HEK293 (cell line): ENCODE data around the gene TCP11.

Experiments used
- CTCF ChIA-PET: fragments of 350-600 bp; formaldehyde crosslinking; extraction: SDS; loops from one replicate; lab custom pipeline; 2021; ENCODE audit warnings: antibody characterized with exemption; lab: Yijun Ruan, JAX
- POLR2A ChIA-PET: fragments of 300-600 bp; formaldehyde crosslinking; extraction: SDS; loops from one replicate; lab custom pipeline; 2020; ENCODE audit warnings: antibody characterized with exemption, inconsistent platforms; lab: Yijun Ruan, JAX
- H3K27ac ChIP-seq: fragments of 200-500 bp; sonication (Bioruptor generic); 2 replicates; pipeline ENCODE4 v1.5.1; 2014; ENCODE audit warnings: low read depth, low read length, control low read depth, inconsistent platforms; ENCODE audit errors: extremely low read depth
- H3K36me3 ChIP-seq, 2 experiments: fragments of 200-500 bp in 1 of 2; sonication (Bioruptor generic) in 1 of 2; 1 replicate in 1 of 2; 2 replicates in 1 of 2; pipeline ENCODE4 v1.5.1; 2014 to 2017; ENCODE audit warnings: inconsistent platforms in 2 of 2, low read length in 2 of 2; ENCODE audit not compliant: control insufficient read depth in 2 of 2, insufficient read depth in 1 of 2
- H3K4me1 ChIP-seq: fragments of 200-500 bp; sonication (Bioruptor generic); 2 replicates; pipeline ENCODE4 v1.5.1; 2014; ENCODE audit warnings: mild to moderate bottlenecking, low read length, inconsistent platforms; ENCODE audit not compliant: control insufficient read depth, insufficient read depth
- H3K4me3 ChIP-seq: 2 replicates; pipeline ENCODE4 v1.5.1; 2011; ENCODE audit warnings: low read depth, mild to moderate bottlenecking, control low read depth, low read length, moderate library complexity
- H3K9me3 ChIP-seq: fragments of 200-500 bp; sonication (Bioruptor generic); 2 replicates; pipeline ENCODE4 v1.5.1; 2014; ENCODE audit warnings: low read depth, low read length, inconsistent platforms; ENCODE audit not compliant: control insufficient read depth, insufficient read depth
- KLF1 ChIP-seq: fragments of 450-650 bp; formaldehyde crosslinking; IDR thresholded peaks from 2 replicates; pipeline ENCODE4 v1.5.1; 2016; ENCODE audit warnings: missing biosample characterization, missing genetic modification characterization
- SCRT1 ChIP-seq: fragments of 450-650 bp; formaldehyde crosslinking; IDR thresholded peaks from 2 replicates; pipeline ENCODE4 v1.5.1; 2016; ENCODE audit warnings: missing biosample characterization, missing genetic modification characterization, borderline replicate concordance
- ZIC2 ChIP-seq: fragments of 450-650 bp; formaldehyde crosslinking; IDR thresholded peaks from 2 replicates; pipeline ENCODE4 v1.5.1; 2016; ENCODE audit warnings: missing biosample characterization, missing genetic modification characterization
- ZNF202 ChIP-seq: fragments of 450-650 bp; formaldehyde crosslinking; IDR thresholded peaks from 2 replicates; pipeline ENCODE4 v1.5.1; 2016; ENCODE audit warnings: missing biosample characterization, missing genetic modification characterization, borderline replicate concordance
- ZNF48 ChIP-seq: fragments of 450-650 bp; formaldehyde crosslinking; IDR thresholded peaks from 2 replicates; pipeline ENCODE4 v1.5.1; 2016; ENCODE audit warnings: missing biosample characterization, missing genetic modification characterization
- ZNF600 ChIP-seq: fragments of 450-650 bp; formaldehyde crosslinking; IDR thresholded peaks from 2 replicates; pipeline ENCODE4 v1.5.1; 2016; ENCODE audit warnings: missing biosample characterization, missing genetic modification characterization
- ZNF777 ChIP-seq: fragments of 450-650 bp; formaldehyde crosslinking; IDR thresholded peaks from 2 replicates; pipeline ENCODE4 v1.5.1; 2017; ENCODE audit warnings: missing biosample characterization, missing genetic modification characterization, borderline replicate concordance
- TF ChIP-seq, protein P1 (sequence below): fragments of 450-650 bp; formaldehyde crosslinking; IDR thresholded peaks from 2 replicates; pipeline ENCODE4 v1.5.1; 2016; ENCODE audit warnings: missing biosample characterization, missing genetic modification characterization
- TF ChIP-seq, protein P2 (sequence below): fragments of 450-650 bp; formaldehyde crosslinking; IDR thresholded peaks from 2 replicates; pipeline ENCODE4 v1.5.1; 2016; ENCODE audit warnings: missing biosample characterization, missing genetic modification characterization
- TF ChIP-seq, protein P3 (sequence below): fragments of 450-650 bp; formaldehyde crosslinking; IDR thresholded peaks from 2 replicates; pipeline ENCODE4 v1.5.1; 2017; ENCODE audit warnings: missing biosample characterization, missing genetic modification characterization
- TF ChIP-seq, protein P4 (sequence below): fragments of 450-650 bp; formaldehyde crosslinking; IDR thresholded peaks from 2 replicates; pipeline ENCODE4 v1.5.1; 2016; ENCODE audit warnings: missing biosample characterization, missing genetic modification characterization
- TF ChIP-seq, protein P5 (sequence below): fragments of 450-650 bp; formaldehyde crosslinking; IDR thresholded peaks from 2 replicates; pipeline ENCODE4 v1.5.1; 2017; ENCODE audit warnings: missing biosample characterization, missing genetic modification characterization

The TCP11 gene

DNA sequence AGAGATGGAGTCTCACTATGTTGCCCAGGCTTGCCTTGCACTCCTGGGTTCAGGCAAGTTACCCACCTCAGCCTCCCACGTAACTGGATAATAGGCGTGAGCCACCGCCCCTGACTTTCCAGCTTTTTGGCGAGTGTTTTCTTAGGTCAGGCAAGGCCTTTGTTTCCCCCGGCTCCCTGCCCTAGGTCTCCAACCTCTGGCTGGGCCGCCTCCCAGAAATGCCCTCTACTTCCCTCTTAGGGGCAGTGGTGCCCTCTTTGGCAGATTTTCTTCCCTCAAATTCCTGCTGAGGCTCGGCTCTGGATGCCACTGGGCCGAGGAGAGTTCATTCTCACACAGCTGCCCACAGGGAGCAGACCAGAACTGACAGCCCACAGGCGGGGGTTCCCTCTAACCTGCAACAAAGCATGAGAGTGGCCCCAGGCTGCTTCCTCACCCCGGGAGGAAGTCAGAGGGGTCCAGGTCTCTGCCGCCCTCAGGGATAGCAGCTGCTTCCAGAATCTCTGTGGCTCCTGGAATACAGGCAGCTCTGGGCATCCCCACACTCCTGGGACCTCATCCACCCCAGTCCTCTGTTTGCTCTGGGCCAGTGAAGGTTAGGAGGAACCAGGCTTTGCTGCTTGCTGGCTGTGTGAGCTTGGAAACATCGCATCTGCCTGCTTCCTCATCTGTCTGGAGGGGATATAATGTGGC, 56.5 kb downstream of the TCP11 start:
- CTCF ChIA-PET: no interaction called here
- Histone ChIP-seq H3K27ac (no peak overlapping the region), H3K4me3 (no peak overlapping the region), H3K9me3 (no peaks in the 10 kb centered on the region), H3K4me1 (no peaks in the 10 kb centered on the region), H3K36me3 (peaks cover 0 to 84% of the 10 kb centered on the region in 2 experiments; a peak in 1 of 3 replicates)
- POLR2A ChIA-PET: no interaction called here
- TF ChIP-seq, protein P1, sequence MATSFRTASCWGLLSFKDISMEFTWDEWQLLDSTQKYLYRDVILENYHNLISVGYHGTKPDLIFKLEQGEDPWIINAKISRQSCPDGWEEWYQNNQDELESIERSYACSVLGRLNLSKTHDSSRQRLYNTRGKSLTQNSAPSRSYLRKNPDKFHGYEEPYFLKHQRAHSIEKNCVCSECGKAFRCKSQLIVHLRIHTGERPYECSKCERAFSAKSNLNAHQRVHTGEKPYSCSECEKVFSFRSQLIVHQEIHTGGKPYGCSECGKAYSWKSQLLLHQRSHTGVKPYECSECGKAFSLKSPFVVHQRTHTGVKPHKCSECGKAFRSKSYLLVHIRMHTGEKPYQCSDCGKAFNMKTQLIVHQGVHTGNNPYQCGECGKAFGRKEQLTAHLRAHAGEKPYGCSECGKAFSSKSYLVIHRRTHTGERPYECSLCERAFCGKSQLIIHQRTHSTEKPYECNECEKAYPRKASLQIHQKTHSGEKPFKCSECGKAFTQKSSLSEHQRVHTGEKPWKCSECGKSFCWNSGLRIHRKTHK (tag by site-specific recombination): no peak
- TF ChIP-seq ZIC2: peak; percentile 23; the same call in 1 of the 2 replicates

DNA sequence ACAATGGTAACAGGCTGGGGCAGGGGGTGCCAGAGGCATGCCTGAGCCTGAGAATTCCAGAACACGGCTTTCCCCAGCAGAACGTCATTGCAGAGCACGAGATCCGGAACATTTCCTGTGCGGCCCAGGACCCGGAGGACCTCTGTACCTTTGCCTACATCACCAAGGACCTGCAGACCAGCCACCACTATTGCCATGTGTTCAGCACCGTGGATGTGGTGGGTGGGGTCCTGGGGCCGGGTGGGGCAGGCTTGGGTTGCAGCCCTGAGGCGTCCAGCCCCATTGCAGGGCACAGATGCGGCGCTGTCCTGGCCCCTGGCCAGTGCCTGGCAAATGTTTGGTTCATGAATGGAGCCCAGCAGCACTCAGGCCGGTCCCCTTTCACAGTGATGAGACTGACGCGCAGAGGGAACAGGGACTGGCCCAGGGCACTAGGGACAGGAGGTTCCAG, 57.1 kb downstream of the TCP11 start:
- TF ChIP-seq, protein P2, sequence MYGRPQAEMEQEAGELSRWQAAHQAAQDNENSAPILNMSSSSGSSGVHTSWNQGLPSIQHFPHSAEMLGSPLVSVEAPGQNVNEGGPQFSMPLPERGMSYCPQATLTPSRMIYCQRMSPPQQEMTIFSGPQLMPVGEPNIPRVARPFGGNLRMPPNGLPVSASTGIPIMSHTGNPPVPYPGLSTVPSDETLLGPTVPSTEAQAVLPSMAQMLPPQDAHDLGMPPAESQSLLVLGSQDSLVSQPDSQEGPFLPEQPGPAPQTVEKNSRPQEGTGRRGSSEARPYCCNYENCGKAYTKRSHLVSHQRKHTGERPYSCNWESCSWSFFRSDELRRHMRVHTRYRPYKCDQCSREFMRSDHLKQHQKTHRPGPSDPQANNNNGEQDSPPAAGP (tag by site-specific recombination): no peak
- TF ChIP-seq ZNF600 (tag by site-specific recombination) (peak; percentile 98), KLF1 (tag by site-specific recombination) (peak; percentile 54; the same call in 1 of the 2 replicates), ZNF202 (tag by site-specific recombination) (no peak), ZNF777 (tag by site-specific recombination) (no peak), SCRT1 (tag by site-specific recombination) (no peak), ZNF48 (tag by site-specific recombination) (no peak)
- TF ChIP-seq, protein P3, sequence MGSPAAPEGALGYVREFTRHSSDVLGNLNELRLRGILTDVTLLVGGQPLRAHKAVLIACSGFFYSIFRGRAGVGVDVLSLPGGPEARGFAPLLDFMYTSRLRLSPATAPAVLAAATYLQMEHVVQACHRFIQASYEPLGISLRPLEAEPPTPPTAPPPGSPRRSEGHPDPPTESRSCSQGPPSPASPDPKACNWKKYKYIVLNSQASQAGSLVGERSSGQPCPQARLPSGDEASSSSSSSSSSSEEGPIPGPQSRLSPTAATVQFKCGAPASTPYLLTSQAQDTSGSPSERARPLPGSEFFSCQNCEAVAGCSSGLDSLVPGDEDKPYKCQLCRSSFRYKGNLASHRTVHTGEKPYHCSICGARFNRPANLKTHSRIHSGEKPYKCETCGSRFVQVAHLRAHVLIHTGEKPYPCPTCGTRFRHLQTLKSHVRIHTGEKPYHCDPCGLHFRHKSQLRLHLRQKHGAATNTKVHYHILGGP (tag by site-specific recombination): no peak
- TF ChIP-seq, protein P4, sequence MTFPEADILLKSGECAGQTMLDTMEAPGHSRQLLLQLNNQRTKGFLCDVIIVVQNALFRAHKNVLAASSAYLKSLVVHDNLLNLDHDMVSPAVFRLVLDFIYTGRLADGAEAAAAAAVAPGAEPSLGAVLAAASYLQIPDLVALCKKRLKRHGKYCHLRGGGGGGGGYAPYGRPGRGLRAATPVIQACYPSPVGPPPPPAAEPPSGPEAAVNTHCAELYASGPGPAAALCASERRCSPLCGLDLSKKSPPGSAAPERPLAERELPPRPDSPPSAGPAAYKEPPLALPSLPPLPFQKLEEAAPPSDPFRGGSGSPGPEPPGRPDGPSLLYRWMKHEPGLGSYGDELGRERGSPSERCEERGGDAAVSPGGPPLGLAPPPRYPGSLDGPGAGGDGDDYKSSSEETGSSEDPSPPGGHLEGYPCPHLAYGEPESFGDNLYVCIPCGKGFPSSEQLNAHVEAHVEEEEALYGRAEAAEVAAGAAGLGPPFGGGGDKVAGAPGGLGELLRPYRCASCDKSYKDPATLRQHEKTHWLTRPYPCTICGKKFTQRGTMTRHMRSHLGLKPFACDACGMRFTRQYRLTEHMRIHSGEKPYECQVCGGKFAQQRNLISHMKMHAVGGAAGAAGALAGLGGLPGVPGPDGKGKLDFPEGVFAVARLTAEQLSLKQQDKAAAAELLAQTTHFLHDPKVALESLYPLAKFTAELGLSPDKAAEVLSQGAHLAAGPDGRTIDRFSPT (tag by site-specific recombination): no peak
- TF ChIP-seq, protein P5, sequence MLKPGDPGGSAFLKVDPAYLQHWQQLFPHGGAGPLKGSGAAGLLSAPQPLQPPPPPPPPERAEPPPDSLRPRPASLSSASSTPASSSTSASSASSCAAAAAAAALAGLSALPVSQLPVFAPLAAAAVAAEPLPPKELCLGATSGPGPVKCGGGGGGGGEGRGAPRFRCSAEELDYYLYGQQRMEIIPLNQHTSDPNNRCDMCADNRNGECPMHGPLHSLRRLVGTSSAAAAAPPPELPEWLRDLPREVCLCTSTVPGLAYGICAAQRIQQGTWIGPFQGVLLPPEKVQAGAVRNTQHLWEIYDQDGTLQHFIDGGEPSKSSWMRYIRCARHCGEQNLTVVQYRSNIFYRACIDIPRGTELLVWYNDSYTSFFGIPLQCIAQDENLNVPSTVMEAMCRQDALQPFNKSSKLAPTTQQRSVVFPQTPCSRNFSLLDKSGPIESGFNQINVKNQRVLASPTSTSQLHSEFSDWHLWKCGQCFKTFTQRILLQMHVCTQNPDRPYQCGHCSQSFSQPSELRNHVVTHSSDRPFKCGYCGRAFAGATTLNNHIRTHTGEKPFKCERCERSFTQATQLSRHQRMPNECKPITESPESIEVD (tag by site-specific recombination): no peak
- TF ChIP-seq, all 188 proteins: peak for 2
- Histone ChIP-seq H3K4me1 (no peaks in the 10 kb centered on the region), H3K36me3 (peaks cover 0 to 88% of the 10 kb centered on the region in 2 experiments; a peak in 1 of 3 replicates), H3K9me3 (no peaks in the 10 kb centered on the region), H3K27ac (no peak overlapping the region), H3K4me3 (no peak overlapping the region)
- CTCF ChIA-PET: interaction anchor here (0.6 kb wide), 1 partner anchor 158 kb away, joined by 3 read pairs; no protein-coding TSS in a partner anchor
- POLR2A ChIA-PET: no interaction called here
